ENCODE results near the gene TMEM43. TPM values are rescaled to one million over a fixed set of nuclear protein-coding genes. Genes with fewer than 3 reads are reported as not detected.

The TMEM43 gene
- total RNA-seq, 4 donors from 2014 or later, result 93.5 to 114 (median 102) TPM

GRCh38 chr3:14113965-14114635 lies 10.8 kb upstream of the TMEM43 start:
- H3K27ac ChIP-seq, result no peak overlapping the region
- no peaks in the 10 kb centered on the region for H3K4me1 ChIP-seq
- H3K4me3 ChIP-seq, result no peak overlapping the region
- intact Hi-C loops (cut with DNase I; ENCODE audit: low total_unique reads), result no loop called here
- DNase-seq, result no peak
- no peaks in the 10 kb centered on the region for H3K27me3 ChIP-seq
- TF ChIP-seq POLR2A (IDR thresholded peaks at IDR 0.05), result no peak
- no peak for TF ChIP-seq CTCF (IDR thresholded peaks at IDR 0.05)
- no peaks in the 10 kb centered on the region for H3K36me3 ChIP-seq
- no peaks in the 10 kb centered on the region for H3K9me3 ChIP-seq

GRCh38 chr3:14117468-14118399 lies 7.1 kb upstream of the TMEM43 start:
- no peaks in the 10 kb centered on the region for H3K27me3 ChIP-seq
- DNase-seq, result no peak
- no peaks in the 10 kb centered on the region for H3K9me3 ChIP-seq
- TF ChIP-seq CTCF (IDR thresholded peaks at IDR 0.05) (no peak), POLR2A (IDR thresholded peaks at IDR 0.05) (no peak)
- H3K4me3 ChIP-seq, result no peak overlapping the region
- intact Hi-C loops (cut with DNase I; ENCODE audit: low total_unique reads), result no loop called here
- H3K27ac ChIP-seq, result no peak overlapping the region
- H3K36me3 ChIP-seq, result no peaks in the 10 kb centered on the region
- no peaks in the 10 kb centered on the region for H3K4me1 ChIP-seq

GRCh38 chr3:14118400-14119381 lies 6.2 kb upstream of the TMEM43 start:
- H3K27ac ChIP-seq, result no peak overlapping the region
- no peaks in the 10 kb centered on the region for H3K36me3 ChIP-seq
- H3K27me3 ChIP-seq, result no peaks in the 10 kb centered on the region
- H3K4me3 ChIP-seq, result no peak overlapping the region
- peaks cover 0 to 2% of the 10 kb centered on the region in 2 donors for H3K4me1 ChIP-seq
- DNase-seq, result no peak
- TF ChIP-seq CTCF (IDR thresholded peaks at IDR 0.05) (no peak), POLR2A (IDR thresholded peaks at IDR 0.05) (no peak)
- intact Hi-C loops (cut with DNase I; ENCODE audit: low total_unique reads), result no loop called here
- no peaks in the 10 kb centered on the region for H3K9me3 ChIP-seq

- TF ChIP-seq CTCF (IDR thresholded peaks at IDR 0.05) (no peak), POLR2A (IDR thresholded peaks at IDR 0.05) (no peak)
- Histone ChIP-seq H3K9me3 (no peaks in the 10 kb centered on the region), H3K4me1 (peaks cover 0 to 5% of the 10 kb centered on the region in 2 donors), H3K4me3 (no peak overlapping the region), H3K36me3 (no peaks in the 10 kb centered on the region), H3K27ac (no peak overlapping the region), H3K27me3 (no peaks in the 10 kb centered on the region)
- intact Hi-C loops (cut with DNase I; ENCODE audit: low total_unique reads), result loop anchor here (10.0 kb wide), 1 partner anchor 55 kb away; the partner anchor contains the start of genes LSM3 and XPC
- DNase-seq, result no peak
These were observed 5.2 kb upstream of the TMEM43 start for GRCh38 chr3:14119651-14120050.
